Loucy (cell line): ENCODE measurements around the gene CIITA.
"Not testable (repeated sequence)": the region's sequence is repeated elsewhere in the genome, so short reads cannot be mapped to it uniquely, and the experiment has no call there.

Experiments used
- H2AFZ ChIP-seq: fragments of 200-600 bp; sonication (generic); 2 replicates; pipeline ENCODE4 v1.6.0; 2016; ENCODE audit warnings: antibody characterized with exemption, mild to moderate bottlenecking, low read length, moderate library complexity
- H3F3A ChIP-seq: fragments of 200-600 bp; 2 replicates; pipeline ENCODE4 v1.6.0; 2016; ENCODE audit warnings: antibody characterized with exemption, low read depth, mild to moderate bottlenecking
- H3K27me3 ChIP-seq: fragments of 200-600 bp; sonication (generic); 2 replicates; pipeline ENCODE4 v1.6.1; 2014; ENCODE audit warnings: low read length, mild to moderate bottlenecking; ENCODE audit not compliant: insufficient read depth, poor library complexity, severe bottlenecking
- H3K36me3 ChIP-seq: fragments of 200-600 bp; sonication (generic); 2 replicates; pipeline ENCODE4 v1.6.1; 2016; ENCODE audit warnings: low read length; ENCODE audit not compliant: insufficient read depth
- H3K4me1 ChIP-seq: fragments of 200-600 bp; sonication (generic); 2 replicates; pipeline ENCODE4 v1.5.1; 2014; ENCODE audit warnings: low read length, mild to moderate bottlenecking; ENCODE audit not compliant: insufficient read depth, poor library complexity, severe bottlenecking
- H3K4me2 ChIP-seq: fragments of 200-600 bp; sonication (generic); 2 replicates; pipeline ENCODE4 v1.6.0; 2014; ENCODE audit warnings: antibody characterized with exemption, low read length, low read depth, mild to moderate bottlenecking; ENCODE audit not compliant: poor library complexity, severe bottlenecking
- H3K4me3 ChIP-seq: fragments of 200-600 bp; sonication (generic); 2 replicates; pipeline ENCODE4 v1.5.1; 2014; ENCODE audit warnings: low read length, mild to moderate bottlenecking, mixed read lengths; ENCODE audit not compliant: poor library complexity, severe bottlenecking
- H3K79me2 ChIP-seq: fragments of 200-600 bp; sonication (generic); 2 replicates; pipeline ENCODE4 v1.6.1; 2014; ENCODE audit warnings: low read length; ENCODE audit not compliant: insufficient read depth
- H3K9ac ChIP-seq: fragments of 200-600 bp; sonication (generic); 2 replicates; pipeline ENCODE4 v1.6.0; 2014; ENCODE audit warnings: mild to moderate bottlenecking, low read depth, low read length, moderate library complexity; ENCODE audit not compliant: poor library complexity, severe bottlenecking
- H3K9me2 ChIP-seq: fragments of 200-600 bp; sonication (generic); replicated peaks from 2 replicates; pipeline ENCODE4 v1.6.1; 2016; ENCODE audit warnings: low read depth, low read length, mixed read lengths
- H3K9me3 ChIP-seq: fragments of 200-600 bp; sonication (generic); 2 replicates; pipeline ENCODE4 v1.6.1; 2014; ENCODE audit warnings: mild to moderate bottlenecking, antibody characterized with exemption, low read length, low read depth; ENCODE audit not compliant: insufficient read depth
- H4K20me1 ChIP-seq: fragments of 200-600 bp; sonication (generic); 2 replicates; pipeline ENCODE4 v1.6.0; 2014; ENCODE audit warnings: antibody characterized with exemption, low read length, mild to moderate bottlenecking; ENCODE audit not compliant: insufficient read depth, poor library complexity, severe bottlenecking
- EZH2phosphoT487 ChIP-seq: fragments of 200-600 bp; IDR thresholded peaks from 2 replicates; pipeline ENCODE4 v1.6.1; 2018; ENCODE audit warnings: antibody characterized with exemption, mild to moderate bottlenecking, moderate library complexity, borderline replicate concordance
- TF ChIP-seq, protein P1 (sequence below): fragments of 200-600 bp; sonication (generic); conservative IDR thresholded peaks from 2 replicates; pipeline ENCODE4 v1.5.1; 2014; ENCODE audit warnings: mild to moderate bottlenecking, antibody characterized with exemption, low read length

The CIITA gene

GRCh38 chr16:10940501-10941079, 63.6 kb downstream of the CIITA start:
- Histone ChIP-seq H3K4me3 (peak overlapping the region; percentile 81), H2AFZ (no peak overlapping the region), H3K9me3 (no peaks in the 10 kb centered on the region), H3K9ac (peak overlapping the region; percentile 67), H3K79me2 (peaks cover 24% of the 10 kb centered on the region; the same call in 1 of the 2 replicates), H3F3A (peaks cover 2% of the 10 kb centered on the region; the same call in 1 of the 2 replicates), H4K20me1 (peaks cover 12% of the 10 kb centered on the region), H3K4me1 (peaks cover 40% of the 10 kb centered on the region), H3K4me2 (peak overlapping the region; percentile 87), H3K36me3 (no peaks in the 10 kb centered on the region), H3K27me3 (no peaks in the 10 kb centered on the region), H3K9me2 (no peaks in the 10 kb centered on the region)
- TF ChIP-seq EZH2phosphoT487: no peak
- TF ChIP-seq, protein P1, sequence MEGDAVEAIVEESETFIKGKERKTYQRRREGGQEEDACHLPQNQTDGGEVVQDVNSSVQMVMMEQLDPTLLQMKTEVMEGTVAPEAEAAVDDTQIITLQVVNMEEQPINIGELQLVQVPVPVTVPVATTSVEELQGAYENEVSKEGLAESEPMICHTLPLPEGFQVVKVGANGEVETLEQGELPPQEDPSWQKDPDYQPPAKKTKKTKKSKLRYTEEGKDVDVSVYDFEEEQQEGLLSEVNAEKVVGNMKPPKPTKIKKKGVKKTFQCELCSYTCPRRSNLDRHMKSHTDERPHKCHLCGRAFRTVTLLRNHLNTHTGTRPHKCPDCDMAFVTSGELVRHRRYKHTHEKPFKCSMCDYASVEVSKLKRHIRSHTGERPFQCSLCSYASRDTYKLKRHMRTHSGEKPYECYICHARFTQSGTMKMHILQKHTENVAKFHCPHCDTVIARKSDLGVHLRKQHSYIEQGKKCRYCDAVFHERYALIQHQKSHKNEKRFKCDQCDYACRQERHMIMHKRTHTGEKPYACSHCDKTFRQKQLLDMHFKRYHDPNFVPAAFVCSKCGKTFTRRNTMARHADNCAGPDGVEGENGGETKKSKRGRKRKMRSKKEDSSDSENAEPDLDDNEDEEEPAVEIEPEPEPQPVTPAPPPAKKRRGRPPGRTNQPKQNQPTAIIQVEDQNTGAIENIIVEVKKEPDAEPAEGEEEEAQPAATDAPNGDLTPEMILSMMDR: no peak

GRCh38 chr16:10941127-10941933, 64.3 kb downstream of the CIITA start:
- Histone ChIP-seq H3K27me3 (no peaks in the 10 kb centered on the region), H3K4me1 (peaks cover 40% of the 10 kb centered on the region), H2AFZ (no peak overlapping the region), H3K9me2 (no peaks in the 10 kb centered on the region), H3K4me2 (peak overlapping the region; percentile 87), H3K79me2 (peaks cover 31% of the 10 kb centered on the region; the same call in 1 of the 2 replicates), H4K20me1 (peaks cover 11% of the 10 kb centered on the region), H3K4me3 (peak overlapping the region; percentile 81), H3K9me3 (no peaks in the 10 kb centered on the region), H3K9ac (peak overlapping the region; percentile 67), H3K36me3 (no peaks in the 10 kb centered on the region), H3F3A (peaks cover 2% of the 10 kb centered on the region; the same call in 1 of the 2 replicates)
- TF ChIP-seq, protein P1: no peak
- TF ChIP-seq EZH2phosphoT487: no peak

DNA sequence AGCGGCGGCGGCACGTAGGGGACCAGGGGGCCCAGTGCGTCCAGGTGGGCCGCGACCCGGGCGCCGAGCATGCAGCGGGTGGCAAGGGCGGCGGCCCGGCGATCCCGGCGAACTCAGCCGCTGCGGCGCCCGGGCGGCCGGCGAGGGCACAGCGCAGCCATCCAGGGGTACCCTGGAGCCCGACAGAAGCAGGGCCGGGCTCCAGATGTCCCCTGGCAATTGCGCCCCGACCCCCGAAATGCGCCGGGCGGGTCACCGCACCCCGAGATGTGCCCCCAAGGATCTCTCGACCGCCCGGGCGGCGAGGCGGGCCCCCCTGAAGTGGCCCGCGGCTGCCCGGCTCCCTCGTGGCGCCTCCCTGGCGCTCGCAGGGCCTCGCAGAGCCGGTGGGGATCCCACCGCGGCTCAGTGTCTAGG, 64.9 kb downstream of the CIITA start:
- Histone ChIP-seq H3K4me2 (peak overlapping the region; percentile 87), H3K4me1 (peaks cover 46% of the 10 kb centered on the region), H3K79me2 (peaks cover 37% of the 10 kb centered on the region; the same call in 1 of the 2 replicates), H3K4me3 (peak overlapping the region; percentile 81), H3K9ac (peak overlapping the region; percentile 67), H4K20me1 (peaks cover 11% of the 10 kb centered on the region), H2AFZ (0 out of 2 replicates have a peak overlapping the region, but pooled peaks have one; percentile 27)
- not testable (repeated sequence) for H3F3A ChIP-seq, H3K9me3 ChIP-seq, H3K36me3 ChIP-seq, H3K27me3 ChIP-seq, H3K9me2 ChIP-seq
